NCI-H1417 (cell line): Measurements from ENCODE around the gene IKZF2.

Experiments
- DNase-seq, 3 experiments: peaks; one replicate each; lab custom pipeline; 2025; lab: John Stamatoyannopoulos, UW

The IKZF2 gene

DNA sequence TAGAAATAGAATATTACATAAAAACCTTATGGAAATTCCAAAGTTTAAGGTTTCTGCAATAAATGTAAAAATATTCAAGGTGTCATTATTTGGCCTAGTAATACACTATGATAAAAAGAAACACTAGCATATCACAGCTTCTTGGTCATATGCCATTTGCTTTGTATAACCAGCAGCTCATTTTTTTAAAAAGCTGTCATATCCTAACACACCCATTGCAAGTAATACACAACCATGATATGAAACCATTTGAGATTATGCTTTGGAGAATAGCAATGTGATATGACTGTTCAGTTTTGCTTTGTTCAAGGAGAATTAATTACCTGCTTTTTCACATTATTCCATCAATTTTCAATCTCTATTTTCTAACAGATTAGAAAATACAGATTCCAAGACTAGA lies 149.0 kb downstream of the IKZF2 start:
- no peak for DNase-seq

DNA sequence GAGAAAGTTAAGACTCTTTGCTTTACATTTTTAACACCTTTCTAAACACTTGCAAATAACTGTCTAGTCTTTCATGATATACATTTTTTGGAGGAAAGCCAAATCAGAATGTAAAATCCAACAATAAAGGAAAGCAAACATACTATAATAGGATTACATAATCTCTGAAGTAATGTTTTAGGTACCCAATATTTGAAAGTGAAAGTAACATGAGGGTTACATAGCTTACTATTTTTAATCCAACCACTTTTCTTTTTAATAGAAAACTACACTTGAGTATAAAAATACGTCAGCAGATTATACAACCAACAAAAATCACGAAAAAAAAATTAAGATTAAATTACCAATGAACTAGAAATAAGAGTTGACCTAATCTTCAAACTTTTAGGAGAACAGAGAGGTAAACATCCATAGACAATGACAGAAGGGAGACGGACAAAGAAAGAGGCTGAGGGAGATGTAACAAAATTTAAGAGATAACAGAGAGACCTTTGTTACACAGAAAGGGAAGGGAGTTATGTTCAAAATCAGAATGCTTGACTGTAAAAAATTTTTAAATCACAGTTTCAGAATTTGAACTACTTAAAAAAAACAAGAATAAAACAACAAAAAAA lies 150.0 kb downstream of the IKZF2 start:
- DNase-seq = peak in 1 of 3 experiments; percentile 5

DNA sequence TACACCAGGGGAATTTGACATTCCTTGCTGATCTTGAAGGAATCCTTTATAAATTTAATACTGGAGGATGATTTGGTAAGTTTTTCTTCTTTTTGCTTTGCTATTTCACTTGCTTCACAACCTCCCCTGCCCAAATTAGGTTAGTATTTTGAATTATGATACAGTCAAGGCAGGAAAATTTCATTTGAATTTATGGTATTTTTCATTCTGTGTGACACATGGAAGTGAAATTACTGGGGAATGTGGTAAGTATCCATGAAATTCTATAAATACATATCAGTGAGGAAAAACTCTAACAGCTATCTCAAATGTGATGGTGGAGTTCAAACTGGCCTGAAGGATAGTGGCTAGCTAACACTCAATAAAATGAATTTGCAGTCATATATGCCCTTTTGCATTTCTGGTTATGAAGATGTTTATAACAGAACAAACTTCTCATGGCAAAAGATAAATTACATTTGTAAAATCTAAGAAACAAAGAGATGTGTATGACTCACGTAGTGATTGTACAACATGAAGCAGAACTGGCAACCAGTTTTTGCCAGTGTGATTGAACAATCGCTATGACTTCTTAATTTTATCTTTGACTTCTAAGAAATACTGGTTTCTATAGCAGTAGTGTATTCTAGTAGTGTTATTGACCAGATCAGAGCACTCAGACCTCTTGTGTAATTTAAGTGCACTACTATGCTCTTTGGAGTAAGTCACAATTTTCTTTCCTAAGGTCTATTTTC lies 152.6 kb downstream of the IKZF2 start:
- DNase-seq = no peak

DNA sequence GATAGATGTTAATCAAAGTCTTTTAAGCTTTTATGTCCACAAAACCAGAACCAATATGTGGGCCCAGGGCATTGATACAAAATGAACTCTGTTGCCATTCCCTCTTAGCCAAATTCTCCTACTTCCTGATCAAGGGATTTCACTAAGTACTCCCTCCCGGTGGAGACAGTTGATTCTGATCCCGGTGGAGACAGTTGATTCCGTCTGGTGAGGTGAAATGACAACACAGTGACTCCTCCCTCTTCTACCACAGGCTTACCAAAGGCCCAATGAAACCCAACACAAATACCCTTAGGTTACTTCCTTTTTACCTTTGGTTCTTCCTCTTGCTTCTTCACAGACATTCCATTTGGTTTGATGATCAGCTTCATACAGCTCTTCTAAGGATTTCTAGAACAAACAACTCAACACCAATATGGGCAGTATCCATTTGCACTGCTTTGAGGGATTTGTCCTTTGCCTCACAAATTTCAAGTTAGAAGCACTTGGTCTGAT lies 153.8 kb downstream of the IKZF2 start:
- DNase-seq = no peak

DNA sequence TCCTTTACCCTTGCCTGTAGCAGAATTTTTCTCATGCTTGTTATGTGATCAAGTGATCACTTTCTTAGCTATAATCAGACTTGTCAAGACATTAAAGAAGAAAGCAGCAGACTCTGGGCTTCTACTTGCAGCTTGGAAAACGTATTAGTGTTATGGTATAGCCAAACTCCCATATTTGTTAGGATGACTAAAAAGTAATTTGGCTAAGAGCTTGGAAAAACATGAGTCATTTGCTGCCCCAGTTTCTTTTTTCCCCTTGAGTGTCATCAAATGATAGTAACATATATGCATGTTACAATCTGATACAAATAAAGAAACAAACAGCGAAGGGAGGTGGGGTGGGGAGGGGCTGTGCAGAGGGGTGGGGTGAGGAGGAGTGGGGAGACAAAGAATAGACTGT lies 155.5 kb downstream of the IKZF2 start:
- DNase-seq = no peak

DNA sequence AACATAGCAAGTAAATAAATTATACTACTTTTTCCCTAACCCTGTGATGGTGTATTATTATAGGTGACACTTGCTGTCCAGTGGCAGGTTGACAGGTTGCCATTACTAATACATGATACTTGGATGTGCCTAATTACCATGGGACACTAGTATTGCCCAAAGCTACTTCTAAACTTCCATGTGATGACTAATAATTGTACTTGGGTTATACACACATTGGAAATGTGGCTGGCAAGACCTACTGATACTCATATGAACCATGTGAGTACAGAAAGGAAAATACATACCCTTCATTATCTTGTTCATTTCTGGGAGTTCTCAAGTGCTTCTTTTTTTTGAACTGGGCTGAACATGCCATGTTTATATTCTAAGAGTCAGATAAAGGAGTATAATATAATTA lies 156.4 kb downstream of the IKZF2 start:
- no peak for DNase-seq

DNA sequence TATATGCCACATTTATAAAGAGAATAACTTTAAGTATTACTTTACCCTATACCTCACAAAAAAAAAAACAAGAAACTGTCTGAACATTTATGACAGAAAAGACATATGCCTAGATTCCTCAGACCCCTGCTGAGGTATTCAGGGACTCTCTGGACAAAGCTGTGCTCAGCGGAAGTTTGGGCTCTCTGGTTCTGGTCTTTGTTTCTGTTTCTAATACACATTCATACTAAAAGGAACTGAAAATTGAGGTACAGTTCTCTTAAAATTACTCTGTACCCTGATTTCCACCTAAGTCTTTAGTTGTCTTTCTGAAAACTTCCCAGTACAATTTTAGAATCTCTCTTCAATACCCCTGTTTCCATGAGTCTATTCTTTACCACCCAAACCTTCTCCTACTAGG lies 160.3 kb downstream of the IKZF2 start:
- no peak for DNase-seq

DNA sequence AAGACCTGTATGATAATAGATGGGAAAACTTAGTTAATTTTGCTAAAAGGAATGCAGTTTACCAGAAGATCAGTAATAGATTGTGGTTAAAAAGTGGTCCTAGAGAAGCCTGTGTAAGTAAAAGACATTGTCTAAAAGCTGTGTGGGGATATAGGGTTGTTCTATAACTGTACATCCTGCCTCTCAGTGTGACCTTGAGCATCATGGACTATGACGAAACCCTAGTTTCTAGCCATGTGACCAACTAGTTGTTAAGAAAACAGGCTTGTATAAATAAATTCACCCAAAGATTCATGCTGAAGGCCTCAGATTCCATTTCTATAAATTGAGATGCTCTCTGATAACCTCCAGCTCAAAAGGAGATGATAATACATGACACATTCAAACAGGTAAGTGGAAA lies 160.7 kb downstream of the IKZF2 start:
- DNase-seq = no peak

DNA sequence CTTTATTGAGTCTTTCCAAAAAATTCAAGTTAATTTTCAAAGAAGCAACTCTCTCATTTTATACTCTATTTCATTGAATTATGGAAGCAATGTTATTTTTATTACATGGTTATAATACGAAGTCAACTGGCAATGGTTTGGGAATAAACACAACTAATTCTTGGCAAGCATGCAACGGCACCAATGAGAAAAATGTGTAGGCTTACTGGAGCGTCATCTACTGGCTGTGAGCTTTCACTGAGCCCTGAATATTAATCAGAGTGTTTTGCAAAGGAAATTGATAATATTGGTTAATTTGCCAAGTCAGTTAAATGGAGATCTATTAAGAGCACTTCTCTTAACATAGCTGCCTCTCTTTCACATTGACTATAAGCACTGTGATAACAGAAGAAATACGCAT lies 163.9 kb downstream of the IKZF2 start:
- no peak for DNase-seq

DNA sequence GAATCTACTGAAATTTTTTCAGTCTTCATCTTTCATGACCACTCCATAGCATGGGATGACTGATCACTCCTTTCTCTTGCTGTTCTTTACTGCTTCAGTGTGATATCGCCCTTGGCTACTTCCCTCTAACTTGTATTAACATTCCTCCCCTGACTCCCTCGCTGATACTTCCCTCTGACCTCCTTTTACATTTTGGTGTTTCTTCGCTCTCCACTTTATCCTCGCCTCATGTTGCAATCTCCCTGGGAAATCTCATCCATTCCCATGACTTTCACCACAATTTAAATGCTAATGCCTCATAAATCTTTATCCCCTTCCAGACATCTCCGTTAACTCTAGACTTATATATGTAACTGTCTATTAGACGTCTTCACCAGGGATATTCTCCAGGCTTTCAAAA lies 167.3 kb downstream of the IKZF2 start:
- no peak for DNase-seq

DNA sequence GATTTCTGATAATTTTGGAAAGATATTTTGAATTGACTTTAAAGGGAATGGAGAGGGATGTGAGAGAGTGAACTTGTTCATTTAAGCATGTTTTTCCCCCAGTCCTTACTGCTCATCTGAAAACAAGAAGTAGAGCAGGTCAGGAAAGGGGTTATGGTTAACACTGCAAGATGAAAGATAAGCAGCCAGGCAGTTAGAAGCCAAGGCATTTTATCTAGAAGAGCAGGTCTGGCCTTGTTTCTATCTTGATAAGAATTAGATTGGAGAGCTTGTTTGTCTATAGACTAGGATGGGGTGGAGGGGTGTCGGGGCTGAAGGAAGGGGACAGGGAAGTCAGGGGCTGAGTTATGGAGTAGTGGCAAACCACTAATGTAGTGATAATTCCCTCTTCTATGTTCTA lies 171.6 kb downstream of the IKZF2 start:
- no peak for DNase-seq

DNA sequence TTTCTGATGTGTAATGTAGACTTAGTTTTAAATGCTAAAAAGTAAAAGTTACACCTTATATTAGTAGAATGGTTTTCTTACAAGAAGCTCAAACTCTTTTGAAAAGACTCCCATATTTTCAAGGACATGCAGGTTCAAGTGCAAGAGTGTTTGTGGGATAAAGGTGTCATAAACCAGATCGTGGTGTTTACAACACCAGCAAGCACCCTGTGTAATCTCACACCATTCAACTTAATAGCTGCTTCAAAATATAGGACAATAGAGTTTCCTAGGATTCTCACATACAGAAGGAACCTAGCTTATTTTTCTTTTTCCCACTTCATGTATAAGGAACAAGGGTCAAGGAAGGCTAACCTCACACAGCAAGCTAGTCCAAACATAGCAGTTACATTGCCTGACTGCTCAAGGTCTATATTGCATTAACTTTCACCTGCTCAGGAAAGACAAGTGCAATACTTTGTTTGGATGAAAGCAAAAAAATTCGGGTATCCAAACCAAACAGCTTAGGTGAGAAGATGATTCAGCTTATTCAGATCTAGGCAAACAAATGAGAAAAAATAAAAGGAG lies 172.3 kb downstream of the IKZF2 start:
- DNase-seq = no peak

DNA sequence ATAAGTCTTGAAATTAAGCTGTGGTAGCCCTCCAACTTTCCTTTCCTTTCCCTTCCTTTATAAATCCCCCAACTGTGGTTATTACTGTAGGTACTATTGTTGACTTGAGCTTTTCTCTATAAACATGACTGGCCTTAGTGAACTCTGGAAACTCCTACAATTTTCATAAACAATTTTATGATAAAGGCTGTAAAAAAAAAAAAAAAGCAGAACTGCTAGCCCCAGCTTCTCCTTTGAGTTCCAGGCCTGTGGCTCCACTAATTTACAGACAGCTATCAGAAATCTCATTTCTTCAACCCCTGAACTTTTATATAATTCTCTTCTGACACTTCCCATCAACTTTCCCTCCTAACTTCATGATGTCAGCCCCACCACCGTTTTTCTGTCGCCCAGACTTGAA lies 174.3 kb downstream of the IKZF2 start:
- no peak for DNase-seq

DNA sequence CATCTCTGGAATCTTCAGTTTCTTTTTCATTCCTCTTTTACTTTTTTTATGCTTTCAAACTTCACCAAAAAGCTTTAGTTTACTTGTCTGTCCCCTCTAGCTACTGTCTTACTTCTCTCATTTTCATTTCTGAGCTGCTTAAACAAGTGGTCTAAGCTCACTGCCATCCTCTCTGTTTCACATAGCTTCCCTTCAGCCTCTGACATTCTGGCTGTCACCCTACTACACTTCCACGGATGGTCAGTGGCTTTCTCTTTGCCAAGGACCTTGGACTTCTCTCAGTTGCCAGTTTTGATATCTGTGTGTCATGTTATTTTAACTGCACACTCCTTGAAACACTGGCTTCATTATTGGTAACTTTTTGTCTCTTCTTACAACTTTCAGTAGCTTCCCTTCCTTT lies 176.1 kb downstream of the IKZF2 start:
- no peak for DNase-seq

DNA sequence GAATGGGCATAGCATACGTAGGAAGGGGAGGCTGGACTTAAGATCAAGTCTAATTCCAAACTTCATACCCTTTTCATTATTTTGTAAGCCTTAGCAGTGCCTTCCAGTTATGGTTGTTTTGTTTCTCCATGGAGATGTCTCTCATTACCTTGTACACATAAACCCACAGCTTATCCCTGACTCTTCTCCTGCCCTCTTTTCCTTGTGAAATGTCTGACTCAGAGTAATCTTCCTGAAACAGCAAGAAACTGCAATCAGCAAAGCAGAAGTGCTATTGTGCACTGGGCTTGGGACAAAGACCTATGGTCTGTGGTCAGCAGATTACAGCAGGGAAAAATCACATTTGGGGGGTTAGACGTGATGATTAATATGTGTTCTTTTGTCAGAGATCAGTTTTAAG lies 176.7 kb downstream of the IKZF2 start:
- no peak for DNase-seq

DNA sequence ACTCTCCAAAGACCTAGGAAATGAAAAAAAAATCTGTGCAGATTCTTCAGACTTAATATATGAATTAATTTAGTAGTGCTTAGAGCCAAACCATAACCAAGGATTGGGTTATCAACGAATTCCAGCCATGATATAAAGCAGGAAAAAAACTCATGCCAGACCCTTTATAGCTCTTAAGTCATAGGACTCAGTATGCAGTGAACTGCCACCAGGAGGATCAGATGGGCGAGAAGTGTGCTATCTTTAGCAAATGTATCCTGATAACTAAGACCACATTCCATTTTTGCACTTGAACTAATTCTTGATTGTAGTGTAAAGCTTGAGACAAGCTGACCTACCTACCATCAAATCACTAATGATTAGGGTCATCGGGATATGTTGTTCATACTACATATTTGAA lies 178.1 kb downstream of the IKZF2 start:
- DNase-seq = no peak

DNA sequence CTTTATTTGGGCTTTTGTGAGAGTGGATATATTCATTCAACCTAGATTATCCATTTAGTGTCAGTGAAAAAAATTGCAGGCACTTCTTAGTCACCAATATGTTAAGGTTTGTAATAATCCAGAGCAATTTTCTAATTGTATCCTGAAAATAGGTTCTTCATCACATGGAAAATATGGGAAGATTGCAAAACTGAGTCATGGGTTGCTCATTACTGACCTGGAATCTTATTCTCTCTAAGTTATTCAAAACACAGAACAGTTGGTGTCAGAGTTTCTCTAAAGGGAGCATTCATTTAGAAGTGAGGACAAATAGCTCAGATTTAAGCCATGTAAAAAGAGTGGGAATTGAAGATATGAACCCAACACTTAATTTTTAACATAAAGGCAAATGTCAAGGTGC lies 181.3 kb downstream of the IKZF2 start:
- no peak for DNase-seq

DNA sequence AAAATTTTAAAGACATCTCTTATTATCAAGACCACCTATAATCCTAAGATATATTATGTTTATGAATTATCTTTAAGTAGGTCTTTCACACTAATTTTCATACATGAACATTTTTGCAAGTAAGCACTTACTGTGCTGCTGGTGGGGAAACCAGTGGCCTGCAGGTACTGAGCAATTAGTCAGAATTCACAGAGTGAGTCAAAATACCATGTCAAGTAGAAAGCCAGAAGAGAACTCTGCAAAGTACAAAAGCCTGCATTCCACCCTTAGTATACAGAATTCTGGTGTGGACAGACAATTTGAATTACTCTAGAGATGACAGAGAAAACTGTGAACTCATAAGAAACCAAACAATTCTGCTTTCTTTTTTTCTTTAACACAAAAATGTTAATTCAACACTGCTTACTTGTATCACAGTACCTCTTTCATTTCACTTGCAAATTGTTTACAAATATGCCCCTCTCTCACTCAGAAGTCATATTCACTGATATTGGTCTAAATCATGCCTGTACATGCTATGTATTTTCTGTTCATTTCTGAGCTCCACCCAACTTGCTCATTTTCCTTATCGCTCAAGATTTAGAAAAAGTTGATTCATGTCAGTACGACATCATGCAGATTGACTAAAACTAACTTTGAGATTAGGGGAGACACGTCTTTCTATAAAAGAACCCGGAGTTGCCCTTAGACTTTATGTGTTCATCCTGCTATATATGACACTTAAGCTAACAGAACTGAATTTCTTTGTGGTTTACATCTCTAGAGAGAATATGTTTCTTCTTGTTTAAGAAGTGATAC lies 182.9 kb downstream of the IKZF2 start:
- no peak for DNase-seq

DNA sequence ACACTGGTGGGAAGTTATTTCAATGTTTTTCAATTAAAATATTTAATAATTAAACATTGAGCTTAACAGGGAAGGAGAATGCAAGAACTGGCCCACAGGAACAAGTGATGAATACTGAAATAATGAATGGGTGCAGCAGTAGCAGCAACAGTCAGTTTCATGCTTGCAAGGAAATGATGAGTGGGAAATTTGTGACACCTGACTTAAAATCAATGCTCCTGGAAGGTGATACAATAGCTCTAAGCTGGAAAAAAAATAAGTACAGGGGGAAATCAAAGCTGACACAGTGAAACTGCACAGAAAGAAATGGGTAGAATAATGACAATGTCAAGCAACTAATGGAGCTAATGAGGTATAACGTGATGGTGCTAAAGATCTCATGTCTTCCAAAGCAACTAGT lies 184.5 kb downstream of the IKZF2 start:
- DNase-seq = no peak

DNA sequence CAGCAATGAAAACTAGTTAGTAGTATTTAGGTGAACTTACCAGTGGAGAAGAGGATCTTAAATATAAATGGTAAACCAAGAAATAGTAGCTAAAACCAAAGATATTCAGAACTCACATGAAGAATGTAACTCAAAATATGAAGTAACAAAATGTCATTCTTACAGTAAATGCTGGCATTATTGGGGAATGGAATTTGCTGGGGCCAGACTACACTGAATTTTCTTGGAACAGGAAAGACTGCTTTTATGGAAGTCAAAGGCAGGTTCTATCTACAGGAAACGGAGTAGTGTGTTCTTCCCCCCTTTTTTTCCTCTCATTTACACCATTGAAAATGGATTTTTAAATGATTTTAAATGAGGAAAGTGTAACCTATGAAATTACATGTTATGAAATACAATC lies 188.7 kb downstream of the IKZF2 start:
- DNase-seq = no peak

DNA sequence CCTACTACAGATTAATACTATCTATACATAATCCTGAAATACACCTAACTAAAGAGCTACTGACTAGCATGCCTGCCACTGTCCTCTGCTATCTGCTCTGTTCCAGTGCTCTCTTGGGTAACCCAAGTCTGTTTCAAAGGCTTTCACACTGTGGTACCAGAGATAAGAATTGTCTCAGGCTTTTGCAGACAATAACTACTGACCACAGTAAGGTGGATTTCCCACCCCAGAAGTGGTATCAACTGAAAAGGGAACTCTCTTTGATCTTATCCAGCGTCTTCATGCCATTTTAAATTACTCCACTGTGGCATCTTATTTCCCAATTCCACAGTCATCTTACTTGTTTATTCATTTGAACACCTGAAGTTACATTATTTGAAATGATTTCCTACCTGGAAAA lies 190.2 kb downstream of the IKZF2 start:
- DNase-seq = no peak

DNA sequence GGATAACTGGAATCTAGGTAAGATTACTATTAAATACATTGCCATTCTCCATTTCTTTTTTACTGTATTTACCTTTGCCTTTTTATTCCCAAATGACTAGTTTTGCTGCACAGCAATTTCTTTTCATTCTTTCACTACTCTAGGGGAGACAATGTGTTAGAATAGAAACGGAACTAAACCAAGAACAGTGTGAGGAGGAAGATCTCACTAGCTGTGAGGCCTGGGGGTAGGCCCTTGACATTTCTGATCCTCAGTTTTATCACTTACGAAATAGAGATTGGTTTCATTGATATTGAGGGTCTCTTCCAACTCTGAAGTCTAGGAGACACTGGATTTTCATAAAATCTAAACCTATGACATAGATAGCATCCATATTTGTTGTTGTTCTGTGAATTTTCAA lies 191.1 kb downstream of the IKZF2 start:
- no peak for DNase-seq
